HepG2 (cell line): ENCODE measurements around the gene KNG1. TPM values are rescaled to one million over a fixed set of nuclear protein-coding genes. Genes with fewer than 3 reads are reported as not detected.

Experiments used
- ATAC-seq: fragments of 200-7000 bp; cut with Tn5 transposase; 3 replicates; pipeline ENCODE4 v1.9.1; 2020; ENCODE audit warnings: mild to moderate bottlenecking, moderate library complexity
- BruUV-seq: library from RNA; stranded (reverse); fragments of 400-500 nt; replicated peaks from 2 replicates; lab custom pipeline; 2021; lab: Mats Ljungman, UMichigan
- CTCF ChIA-PET: fragments of 300-600 bp; formaldehyde crosslinking; extraction: SDS; loops from one replicate; lab custom pipeline; 2021; ENCODE audit warnings: low total read pairs, inconsistent platforms, low intra/inter-chr PET ratio; lab: Yijun Ruan, JAX
- POLR2A ChIA-PET: fragments of 350-600 bp; sonication (Branson Sonifier 250); formaldehyde crosslinking; loops from one replicate; lab custom pipeline; 2020; ENCODE audit warnings: antibody characterized with exemption, inconsistent platforms; lab: Yijun Ruan, JAX
- DNase-seq: peaks from one replicate; pipeline ENCODE4 v3.0.0-alpha.2; 2015; ENCODE audit warnings: low spot score
- FAIRE-seq: peaks from 3 replicates; lab custom pipeline; 2011; peaks lifted over from hg19 to GRCh38; lab: Jason Lieb, UNC
- H2AFZ ChIP-seq: one replicate; pipeline ENCODE4 v1.6.1; 2011; ENCODE audit warnings: low read length, inconsistent platforms
- H3K27ac ChIP-seq: fragments of 300-600 bp; 3 replicates; pipeline ENCODE4 v1.8.0; 2011; ENCODE audit warnings: mixed run types, mild to moderate bottlenecking, mixed read lengths, low read length, inconsistent platforms; ENCODE audit not compliant: insufficient read depth; ENCODE audit errors: extremely low read length
- H3K27me3 ChIP-seq, 2 experiments: fragments of 200-600 bp in 1 of 2; 2 replicates in 1 of 2; 3 replicates in 1 of 2; pipeline versions ENCODE4 v1.6.0 to v1.8.0; 2011; ENCODE audit warnings: low read length in 2 of 2, mild to moderate bottlenecking in 2 of 2, moderate library complexity in 2 of 2, inconsistent platforms in 1 of 2; ENCODE audit not compliant: insufficient read depth in 2 of 2, control insufficient read depth in 1 of 2
- H3K36me3 ChIP-seq, 2 experiments: fragments of 200-600 bp in 1 of 2; replicated peaks in 1 of 2; 2 replicates in 1 of 2; 3 replicates in 1 of 2; pipeline versions ENCODE4 v1.5.1 to v1.8.0; 2011; ENCODE audit warnings: low read length in 2 of 2, inconsistent platforms in 1 of 2; ENCODE audit not compliant: insufficient read depth in 2 of 2, control insufficient read depth in 1 of 2
- H3K4me1 ChIP-seq: 2 replicates; pipeline ENCODE4 v1.5.1; 2012; ENCODE audit warnings: low read length, inconsistent platforms; ENCODE audit not compliant: insufficient read depth
- H3K4me2 ChIP-seq: 2 replicates; pipeline ENCODE4 v1.6.0; 2011; ENCODE audit warnings: low read depth, low read length, inconsistent platforms
- H3K4me3 ChIP-seq, 3 experiments: fragments of 200-600 bp in 1 of 3; sonication (generic), shearing (Covaris generic) in 1 of 3; replicated peaks in 1 of 3; 2 replicates each; pipeline ENCODE4 v1.5.1; 2011 to 2016; ENCODE audit warnings: low read length in 3 of 3, inconsistent platforms in 2 of 3, low read depth in 2 of 3, mild to moderate bottlenecking in 2 of 3, control low read depth in 1 of 3, mixed read lengths in 1 of 3; ENCODE audit not compliant: insufficient read depth in 1 of 3
- H3K79me2 ChIP-seq: one replicate; pipeline ENCODE4 v1.6.1; 2011; ENCODE audit warnings: low read length, inconsistent platforms; ENCODE audit not compliant: insufficient read depth
- H3K9ac ChIP-seq: 2 replicates; pipeline ENCODE4 v1.6.0; 2011; ENCODE audit warnings: mild to moderate bottlenecking, low read depth, low read length, inconsistent platforms; ENCODE audit not compliant: insufficient read depth
- H3K9me3 ChIP-seq: 2 replicates; pipeline ENCODE4 v1.5.1; 2012; ENCODE audit warnings: mild to moderate bottlenecking, low read length
- H4K20me1 ChIP-seq: 2 replicates; pipeline ENCODE4 v1.6.0; 2011; ENCODE audit warnings: inconsistent platforms, mild to moderate bottlenecking, low read length, moderate library complexity; ENCODE audit not compliant: insufficient read depth
- DZIP1 ChIP-seq: sonication (generic); formaldehyde crosslinking; IDR thresholded peaks from 2 replicates; pipeline ENCODE4 v1.5.0; 2020; ENCODE audit warnings: mild to moderate bottlenecking, missing genetic modification reagents
- EHMT2 ChIP-seq: fragments of 200-600 bp; sonication (generic); IDR thresholded peaks from 2 replicates; pipeline ENCODE4 v1.7.0; 2017; ENCODE audit warnings: antibody characterized with exemption, low read depth, low read length, borderline replicate concordance
- FUBP1 ChIP-seq: sonication (generic); formaldehyde crosslinking; IDR thresholded peaks from 2 replicates; pipeline ENCODE4 v1.5.1; 2020; ENCODE audit warnings: missing genetic modification reagents, mild to moderate bottlenecking, borderline replicate concordance
- MEIS2 ChIP-seq: sonication (generic); formaldehyde crosslinking; IDR thresholded peaks from 2 replicates; pipeline ENCODE4 v1.9.0; 2021; ENCODE audit warnings: mild to moderate bottlenecking, missing genetic modification reagents
- MTF2 ChIP-seq: sonication (generic); formaldehyde crosslinking; IDR thresholded peaks from 2 replicates; pipeline ENCODE4 v1.5.0; 2020; ENCODE audit warnings: missing genetic modification reagents, borderline replicate concordance
- NFE2L2 ChIP-seq: fragments of 150-350 bp; IDR thresholded peaks from 2 replicates; pipeline ENCODE4 v1.6.1; 2014; ENCODE audit warnings: low read length
- NR2C2 ChIP-seq: sonication (generic); formaldehyde crosslinking; IDR thresholded peaks from 2 replicates; pipeline ENCODE4 v1.4.0; 2020; ENCODE audit warnings: missing genetic modification reagents, mild to moderate bottlenecking, moderate library complexity, borderline replicate concordance
- SAFB2 ChIP-seq: sonication (generic); formaldehyde crosslinking; IDR thresholded peaks from 2 replicates; pipeline ENCODE4 v1.5.1; 2020; ENCODE audit warnings: missing genetic modification reagents, low read depth, mild to moderate bottlenecking, borderline replicate concordance
- ZNF282 ChIP-seq: fragments of 450-650 bp; IDR thresholded peaks from 2 replicates; pipeline ENCODE4 v1.6.1; 2018; ENCODE audit not compliant: partially characterized antibody
- ZNF441 ChIP-seq: sonication (generic); formaldehyde crosslinking; IDR thresholded peaks from 2 replicates; pipeline ENCODE4 v1.7.0; 2021; ENCODE audit warnings: missing genetic modification reagents, borderline replicate concordance
- ZNF446 ChIP-seq: sonication (generic); formaldehyde crosslinking; IDR thresholded peaks from 2 replicates; pipeline ENCODE4 v1.5.0; 2020; ENCODE audit warnings: mild to moderate bottlenecking, missing genetic modification reagents
- ZNF546 ChIP-seq: sonication (generic); formaldehyde crosslinking; conservative IDR thresholded peaks from 2 replicates; pipeline ENCODE4 v1.8.1; 2023; ENCODE audit warnings: mild to moderate bottlenecking, missing genetic modification reagents
- ZNF549 ChIP-seq: sonication (generic); formaldehyde crosslinking; IDR thresholded peaks from 2 replicates; pipeline ENCODE4 v1.5.0; 2020; ENCODE audit warnings: missing genetic modification reagents
- ZNF709 ChIP-seq: sonication (generic); formaldehyde crosslinking; IDR thresholded peaks from 2 replicates; pipeline ENCODE4 v1.5.0; 2020; ENCODE audit warnings: mild to moderate bottlenecking, missing genetic modification reagents
- WGBS: methylation state at CpG from one replicate; pipeline ENCODE4 v1.1.6; 2017; ENCODE audit warnings: low lambda C conversion rate; 5-methylcytosine and 5-hydroxymethylcytosine counted together
- in situ Hi-C: cut with HindIII; loops from 2 replicates; pipeline ENCODE4 v1.10.0; 2017; ENCODE audit warnings: low pct_unique_long_range_greater_than_20kb; ENCODE audit not compliant: extremely low pct_ligation_motif_present
- intact Hi-C: fragments of 100-400 bp; cut with micrococcal nuclease; formaldehyde crosslinking; loops from one replicate; pipeline ENCODE4 v1.10.0; 2022; ENCODE audit not compliant: unreplicated experiment
- polyA plus RNA-seq, 8 experiments: library from polyadenylated mRNA; depleted of rRNA in 3 of 8; stranded (reverse) in 7 of 8; unstranded in 1 of 8; fragments of >200 nt; fragmentation: Illumina TruSeq in 4 of 8; extraction: Trizol in 4 of 8; gene quantifications; 2 replicates each; pipeline versions ENCODE4 v1.2.1 to v1.2.3, GENCODE V29; 2011 to 2016; ENCODE audit warnings: low read depth in 4 of 8, missing spikeins in 1 of 8, mixed read lengths in 1 of 8; ENCODE audit not compliant: insufficient read depth in 1 of 8
- total RNA-seq, 5 experiments: library from RNA; depleted of rRNA; stranded (reverse); fragments of >200 nt; fragmentation: Illumina TruSeq; extraction: Trizol; gene quantifications; 2 replicates each; pipeline ENCODE4 v1.2.3, GENCODE V29; 2016; ENCODE audit warnings: low read depth in 1 of 5
- TF ChIP-seq, protein P1 (sequence below): sonication (generic); formaldehyde crosslinking; IDR thresholded peaks from 2 replicates; pipeline ENCODE4 v1.8.1; 2022; ENCODE audit warnings: low read depth, mild to moderate bottlenecking, missing genetic modification reagents
- TF ChIP-seq, protein P2 (sequence below): sonication (generic); formaldehyde crosslinking; IDR thresholded peaks from 2 replicates; pipeline ENCODE4 v1.8.1; 2023; ENCODE audit warnings: mild to moderate bottlenecking, inconsistent platforms, moderate library complexity, missing genetic modification reagents, borderline replicate concordance

Gene KNG1
- total and polyA plus RNA-seq, 2 of the 13 experiments (the other 11 are each of a cell fraction or from before 2014, with no cell fraction given): 6.5 to 7.0 TPM

DNA sequence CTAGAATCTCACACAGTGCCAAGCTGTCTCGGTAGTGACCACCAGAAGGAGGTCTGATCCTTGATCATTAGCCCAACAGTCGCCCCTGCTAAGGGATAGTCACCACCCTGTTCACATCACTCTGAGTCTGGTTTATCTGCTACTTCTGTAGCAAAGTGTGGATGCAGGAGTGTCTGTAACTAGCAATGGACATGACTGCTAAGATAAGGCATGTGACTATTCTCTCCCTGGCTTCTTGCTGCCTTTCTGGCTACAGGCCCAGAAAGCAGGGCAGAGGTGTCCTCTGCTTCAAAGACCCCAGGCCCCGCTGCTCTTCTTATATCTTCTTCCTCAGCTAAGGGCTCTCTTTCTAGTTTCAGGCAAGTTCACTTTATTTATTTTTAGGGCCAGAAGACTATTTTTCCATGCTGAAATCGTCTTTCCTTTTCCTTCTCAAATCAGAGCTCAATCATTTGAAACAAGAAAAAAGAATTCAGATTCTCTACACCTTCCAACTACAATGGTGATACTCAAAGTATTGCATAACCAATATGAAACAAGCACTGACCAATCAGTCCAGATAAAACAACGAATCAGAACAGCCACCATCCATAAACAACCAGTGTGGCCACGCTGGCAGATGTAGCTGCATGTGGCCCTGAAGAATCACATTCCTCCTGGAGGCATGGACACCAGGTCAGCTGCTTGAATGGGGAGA is 8.0 kb upstream of the KNG1 start:
- Histone ChIP-seq H3K4me2 (no peak overlapping the region), H4K20me1 (no peaks in the 10 kb centered on the region), H3K9ac (no peak overlapping the region), H3K9me3 (no peaks in the 10 kb centered on the region), H3K36me3 (no peaks in the 10 kb centered on the region), H3K4me1 (no peaks in the 10 kb centered on the region), H3K79me2 (no peaks in the 10 kb centered on the region), H2AFZ (no peak overlapping the region), H3K27ac (no peak overlapping the region), H3K4me3 (no peak overlapping the region), H3K27me3 (peaks cover 0 to 4% of the 10 kb centered on the region in 2 experiments; a peak in 1 of 5 replicates)
- POLR2A ChIA-PET: no interaction called here
- intact Hi-C loops: no loop called here
- ATAC-seq: no peak
- no peak for FAIRE-seq
- DNase-seq: no peak
- no peak for TF ChIP-seq MEIS2 (CRISPR knock-in tag)
- TF ChIP-seq DZIP1 (CRISPR knock-in tag): no peak
- no peak for TF ChIP-seq ZNF709 (CRISPR knock-in tag)
- TF ChIP-seq, protein P1, sequence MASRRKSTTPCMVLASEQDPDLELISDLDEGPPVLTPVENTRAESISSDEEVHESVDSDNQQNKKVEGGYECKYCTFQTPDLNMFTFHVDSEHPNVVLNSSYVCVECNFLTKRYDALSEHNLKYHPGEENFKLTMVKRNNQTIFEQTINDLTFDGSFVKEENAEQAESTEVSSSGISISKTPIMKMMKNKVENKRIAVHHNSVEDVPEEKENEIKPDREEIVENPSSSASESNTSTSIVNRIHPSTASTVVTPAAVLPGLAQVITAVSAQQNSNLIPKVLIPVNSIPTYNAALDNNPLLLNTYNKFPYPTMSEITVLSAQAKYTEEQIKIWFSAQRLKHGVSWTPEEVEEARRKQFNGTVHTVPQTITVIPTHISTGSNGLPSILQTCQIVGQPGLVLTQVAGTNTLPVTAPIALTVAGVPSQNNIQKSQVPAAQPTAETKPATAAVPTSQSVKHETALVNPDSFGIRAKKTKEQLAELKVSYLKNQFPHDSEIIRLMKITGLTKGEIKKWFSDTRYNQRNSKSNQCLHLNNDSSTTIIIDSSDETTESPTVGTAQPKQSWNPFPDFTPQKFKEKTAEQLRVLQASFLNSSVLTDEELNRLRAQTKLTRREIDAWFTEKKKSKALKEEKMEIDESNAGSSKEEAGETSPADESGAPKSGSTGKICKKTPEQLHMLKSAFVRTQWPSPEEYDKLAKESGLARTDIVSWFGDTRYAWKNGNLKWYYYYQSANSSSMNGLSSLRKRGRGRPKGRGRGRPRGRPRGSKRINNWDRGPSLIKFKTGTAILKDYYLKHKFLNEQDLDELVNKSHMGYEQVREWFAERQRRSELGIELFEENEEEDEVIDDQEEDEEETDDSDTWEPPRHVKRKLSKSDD: no peak
- TF ChIP-seq ZNF549 (CRISPR knock-in tag): no peak
- no peak for TF ChIP-seq MTF2 (CRISPR knock-in tag)
- no peak for TF ChIP-seq ZNF546 (CRISPR knock-in tag)
- TF ChIP-seq ZNF282: no peak
- TF ChIP-seq FUBP1: no peak
- no peak for TF ChIP-seq NR2C2 (CRISPR knock-in tag)
- no peak for TF ChIP-seq ZNF446 (CRISPR knock-in tag)
- TF ChIP-seq, protein P2, sequence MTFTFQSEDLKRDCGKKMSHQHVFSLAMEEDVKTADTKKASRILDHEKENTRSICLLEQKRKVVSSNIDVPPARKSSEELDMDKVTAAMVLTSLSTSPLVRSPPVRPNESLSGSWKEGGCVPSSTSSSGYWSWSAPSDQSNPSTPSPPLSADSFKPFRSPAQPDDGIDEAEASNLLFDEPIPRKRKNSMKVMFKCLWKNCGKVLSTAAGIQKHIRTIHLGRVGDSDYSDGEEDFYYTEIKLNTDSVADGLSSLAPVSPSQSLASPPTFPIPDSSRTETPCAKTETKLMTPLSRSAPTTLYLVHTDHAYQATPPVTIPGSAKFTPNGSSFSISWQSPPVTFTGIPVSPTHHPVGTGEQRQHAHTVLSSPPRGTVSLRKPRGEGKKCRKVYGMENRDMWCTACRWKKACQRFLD (CRISPR knock-in tag): no peak
- no peak for TF ChIP-seq SAFB2 (CRISPR knock-in tag)
- TF ChIP-seq ZNF441: no peak
- TF ChIP-seq EHMT2: no peak
- no peak for TF ChIP-seq NFE2L2
- no TSS peak for BruUV-seq
- WGBS: 10% methylated on average over 6 of the region's 6 CpGs
- in situ Hi-C loops: no loop called here
- CTCF ChIA-PET: no interaction called here
